GM12873 (cell line): ENCODE data around the gene CCDC196.

Source experiments
- CTCF ChIP-seq: IDR thresholded peaks from 2 replicates; pipeline ENCODE4 v1.5.1; 2012; ENCODE audit warnings: low read depth, mild to moderate bottlenecking, moderate library complexity, low read length, control low read depth; ENCODE audit not compliant: insufficient read depth; ENCODE audit errors: missing control alignments

The CCDC196 gene

GRCh38 chr14:66539034-66539433 lies 52.9 kb downstream of the CCDC196 start:
- no peak for TF ChIP-seq CTCF

GRCh38 chr14:66540038-66540437 lies 53.9 kb downstream of the CCDC196 start:
- no peak for TF ChIP-seq CTCF

GRCh38 chr14:66541627-66542026 lies 55.5 kb downstream of the CCDC196 start:
- no peak for TF ChIP-seq CTCF

- TF ChIP-seq CTCF: no peak
Measured at GRCh38 chr14:66543996-66544395, 57.8 kb downstream of the CCDC196 start.
